HG03558 (cell line): ENCODE results near the gene MAN1B1.

Source experiments
- ATAC-seq: cut with Tn5 transposase; IDR thresholded peaks from one replicate; pipeline ENCODE4 v1.9.1; 2021; ENCODE audit warnings: moderate number of reproducible peaks; ENCODE audit not compliant: unreplicated experiment; ENCODE audit errors: extremely low read depth

MAN1B1 gene

DNA sequence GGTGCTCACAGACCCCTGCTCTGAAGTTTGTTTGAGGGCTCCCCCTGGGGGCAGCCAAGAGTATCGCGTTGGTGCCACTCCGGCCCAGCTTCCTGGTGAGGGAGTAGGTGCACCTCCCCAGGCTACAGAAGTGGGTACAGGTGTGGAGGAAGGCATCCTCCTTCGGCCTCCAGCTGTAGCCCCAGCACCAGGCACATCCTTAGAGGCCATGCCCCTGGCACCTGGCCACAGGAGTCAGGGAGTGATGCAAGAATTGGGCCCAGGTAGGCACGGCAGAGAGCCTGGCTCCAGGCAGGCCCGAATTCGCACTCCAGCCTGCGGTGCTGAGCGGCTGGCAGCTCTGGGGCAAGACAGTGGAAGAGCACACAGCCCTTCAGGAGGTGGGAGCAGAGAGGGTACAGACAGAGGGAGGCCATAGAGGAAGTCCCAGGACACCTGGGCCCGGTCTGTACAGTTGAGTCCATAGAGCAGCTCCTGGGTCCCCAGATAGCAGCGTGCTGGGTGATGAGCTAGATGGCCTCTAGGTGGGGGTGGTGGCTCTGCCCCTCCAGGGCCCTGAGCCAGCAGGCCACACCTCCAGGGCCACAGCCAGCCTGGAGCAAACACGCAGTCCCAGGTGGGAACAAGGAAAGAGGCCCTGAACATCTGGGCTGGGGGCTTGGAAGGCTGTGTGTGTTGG lies 18.8 kb upstream of the MAN1B1 start:
- ATAC-seq: no peak

DNA sequence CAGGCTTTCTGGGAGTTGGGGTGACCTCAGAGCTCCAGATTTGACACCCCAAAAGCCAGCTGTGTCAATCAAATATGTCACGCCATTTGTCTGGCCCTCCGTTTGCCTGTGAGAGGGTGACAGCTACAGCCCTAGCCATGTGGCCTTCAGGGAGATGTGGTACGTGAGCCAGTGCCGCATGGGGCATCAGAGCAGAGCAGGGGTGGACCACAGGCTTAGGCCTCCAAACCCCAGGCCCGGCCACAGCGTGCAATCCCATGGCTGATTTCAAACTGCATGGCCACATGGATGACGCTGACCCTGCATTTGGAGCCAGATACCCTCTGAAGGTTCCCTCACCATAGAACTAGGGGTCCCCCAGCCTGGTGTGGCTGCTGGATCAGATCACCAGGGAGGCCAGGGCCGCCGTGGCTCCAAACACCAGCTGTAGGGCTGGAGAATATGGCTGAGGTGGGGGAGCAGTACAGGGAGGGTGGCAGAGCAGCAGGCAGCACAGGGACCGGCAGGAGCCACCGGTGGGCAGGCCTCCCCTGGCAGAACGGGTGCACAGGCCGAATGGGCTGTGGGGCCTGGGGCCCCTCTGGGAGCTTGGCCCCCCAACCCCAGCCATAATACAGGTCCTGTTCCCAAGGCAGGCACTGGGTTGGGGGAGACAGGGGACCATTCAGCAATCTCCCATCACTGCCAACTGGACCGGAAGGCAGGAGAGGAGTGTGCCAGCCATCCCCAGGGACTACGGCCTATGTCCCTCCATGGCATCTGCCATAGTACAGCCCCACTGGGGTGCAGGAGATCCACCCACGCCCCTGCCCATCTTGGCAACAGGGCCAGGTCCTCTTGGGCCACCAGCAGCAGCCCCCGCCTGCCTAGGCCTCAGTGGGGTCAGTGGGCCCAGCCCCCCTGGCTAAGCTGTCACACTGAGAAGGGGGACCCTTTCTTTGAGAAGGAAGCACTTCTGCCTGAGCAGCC lies 18.0 kb upstream of the MAN1B1 start:
- ATAC-seq: no peak

DNA sequence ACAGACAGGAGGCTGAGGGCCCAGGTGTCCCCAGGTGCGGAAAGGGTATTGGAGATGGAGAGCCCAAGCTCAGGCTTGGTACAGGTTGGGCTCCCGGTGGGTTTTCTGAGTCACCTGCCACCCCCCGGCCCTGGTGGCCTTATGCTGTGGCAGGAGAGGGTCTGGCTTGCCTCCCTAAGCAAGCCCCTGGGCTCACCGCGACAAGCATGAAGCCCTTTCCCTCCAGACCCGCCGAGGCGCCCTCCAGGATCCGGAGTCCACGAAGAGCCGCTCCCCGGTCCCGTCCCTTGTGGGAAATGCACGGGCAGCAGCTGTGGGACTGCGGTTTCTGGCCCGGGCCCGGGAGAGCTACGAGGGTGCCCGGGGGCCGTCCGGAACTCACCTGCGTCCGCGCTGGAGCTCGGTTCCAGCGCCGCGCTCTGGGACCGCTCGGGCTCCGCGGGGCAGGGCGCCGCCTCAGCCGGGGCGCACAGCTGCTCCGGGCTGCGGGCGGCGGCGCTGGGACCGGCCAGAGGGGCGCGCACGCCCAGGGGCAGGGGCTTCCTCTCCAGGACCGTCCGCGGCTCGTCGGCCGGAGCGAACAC lies 17.2 kb upstream of the MAN1B1 start:
- no peak for ATAC-seq

DNA sequence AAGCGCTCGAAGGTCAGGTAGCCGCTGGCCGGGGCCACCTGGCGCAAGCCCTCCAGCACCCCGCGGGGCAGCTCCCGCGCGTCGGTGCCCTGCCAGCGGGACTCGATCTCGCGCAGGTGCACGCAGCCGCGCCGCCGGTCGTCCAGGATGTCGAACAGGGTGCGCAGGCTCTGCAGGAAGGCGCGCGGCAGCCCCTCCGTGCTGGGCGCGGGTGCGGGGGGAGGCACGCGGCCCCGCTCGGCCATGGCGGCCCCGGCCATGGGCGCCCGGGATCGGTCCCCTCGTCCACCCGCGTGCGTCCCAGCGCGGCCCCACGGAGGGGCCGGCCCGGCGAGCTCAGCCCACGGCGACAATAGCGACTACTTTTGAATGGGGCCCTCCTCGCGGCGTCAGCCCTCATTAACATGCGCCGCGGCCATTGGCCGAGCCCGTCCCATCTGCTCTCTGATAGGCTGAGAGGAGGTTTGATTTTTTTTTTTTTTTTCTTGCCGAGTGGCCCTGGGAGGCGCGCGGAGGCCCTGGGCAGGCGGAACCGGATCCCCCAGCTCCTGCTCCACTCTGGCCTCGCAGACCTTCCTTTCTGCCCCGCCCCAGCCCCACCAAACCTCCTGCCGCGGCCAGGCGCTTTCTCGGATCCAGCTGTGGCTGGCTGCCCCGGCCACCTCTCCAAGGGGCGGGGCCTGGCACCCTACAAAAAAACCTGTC lies 16.4 kb upstream of the MAN1B1 start, which contains the start of gene SAPCD2:
TSS of gene SAPCD2 (minus strand) at position 357 of the 705 bp plus-strand sequence. CDS start at position 260, 97 bp downstream.
- ATAC-seq: peak; percentile 39

DNA sequence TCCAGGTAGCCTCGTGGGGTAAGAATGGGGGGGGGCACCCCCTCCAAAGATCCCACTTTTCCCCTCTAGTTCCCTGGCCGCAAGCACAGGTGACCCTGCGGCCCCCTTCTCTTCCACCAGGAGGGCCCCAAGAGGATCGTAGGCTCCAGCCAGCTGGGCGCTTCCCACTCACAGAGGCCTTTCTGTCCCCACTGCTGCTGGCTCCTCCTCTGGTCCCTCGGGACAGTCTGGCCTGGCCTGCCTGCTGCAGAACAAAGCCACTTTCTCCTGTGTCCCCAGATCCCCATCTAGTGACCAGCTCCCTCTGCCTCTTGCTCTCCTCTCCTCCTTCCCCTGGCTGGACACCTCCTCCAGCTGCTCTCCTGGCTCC lies 15.9 kb upstream of the MAN1B1 start:
- ATAC-seq: no peak

DNA sequence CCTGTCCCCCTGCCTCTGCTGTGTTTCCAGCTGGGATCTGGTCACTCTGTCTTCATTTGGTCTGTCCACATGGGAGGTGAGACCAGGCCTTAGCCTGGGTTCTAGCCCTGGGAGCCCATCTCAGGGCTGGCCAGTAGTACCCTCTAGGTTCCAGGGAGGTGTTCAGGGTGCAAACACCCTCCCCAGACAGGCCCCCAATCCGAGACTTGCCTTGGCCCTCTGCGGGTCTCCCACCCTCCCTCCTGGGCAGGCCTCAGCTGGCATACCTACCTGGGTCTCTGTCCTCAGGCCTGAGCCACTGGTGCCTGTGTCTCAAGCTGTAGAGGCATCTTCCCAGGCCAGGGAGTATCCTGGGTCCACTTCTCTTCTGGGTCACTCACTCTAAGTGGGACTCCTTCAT lies 15.5 kb upstream of the MAN1B1 start:
- no peak for ATAC-seq

DNA sequence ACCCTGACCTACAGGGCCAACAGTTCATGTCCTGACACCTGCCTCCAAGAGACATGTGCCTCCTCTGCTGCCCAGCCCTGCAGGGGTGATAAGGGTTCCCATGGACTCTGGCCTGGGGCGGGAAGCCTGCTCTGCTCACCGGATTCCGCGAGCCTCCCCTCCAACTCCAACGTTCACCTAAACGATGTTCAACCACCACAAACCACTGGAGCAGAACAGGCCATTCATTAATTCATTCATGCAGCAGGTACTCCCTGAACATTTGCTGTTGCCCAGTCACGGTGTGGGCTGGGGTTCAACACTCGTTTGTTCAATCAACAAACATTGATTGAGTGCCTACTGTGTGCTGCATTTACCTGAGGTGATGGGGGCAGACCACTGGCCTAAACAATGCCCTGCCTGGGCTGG lies 12.8 kb upstream of the MAN1B1 start:
- ATAC-seq: no peak

DNA sequence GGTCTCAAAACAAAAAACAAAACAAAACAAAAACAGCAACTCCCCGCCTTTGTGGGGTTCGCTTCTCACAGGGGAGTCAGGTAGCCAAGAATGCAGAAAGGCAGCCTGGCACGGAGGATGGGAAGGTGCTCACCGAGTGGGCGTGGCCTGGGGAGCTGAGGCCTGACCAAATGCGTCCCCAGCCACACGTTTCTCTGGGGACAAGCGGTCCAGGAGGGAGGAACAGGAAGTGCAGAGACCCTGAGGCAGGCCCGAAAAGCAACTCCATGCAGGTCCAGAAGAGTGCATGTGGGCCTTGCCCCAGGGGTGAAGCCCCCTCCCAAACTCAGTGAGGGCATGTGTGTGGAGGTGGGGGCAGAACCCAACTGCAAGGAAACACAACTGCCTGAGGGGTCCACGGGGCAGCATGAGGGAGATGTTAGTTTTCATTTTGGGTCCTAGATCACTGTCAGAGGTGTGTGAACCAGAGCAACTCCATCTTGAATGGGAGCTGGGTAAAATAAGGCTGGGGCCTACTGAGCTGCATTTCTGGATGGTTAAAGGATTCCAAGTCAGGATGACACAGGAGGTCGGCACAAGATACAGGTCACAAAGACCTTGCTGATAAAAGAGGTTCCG lies 12.0 kb upstream of the MAN1B1 start:
- ATAC-seq: no peak

DNA sequence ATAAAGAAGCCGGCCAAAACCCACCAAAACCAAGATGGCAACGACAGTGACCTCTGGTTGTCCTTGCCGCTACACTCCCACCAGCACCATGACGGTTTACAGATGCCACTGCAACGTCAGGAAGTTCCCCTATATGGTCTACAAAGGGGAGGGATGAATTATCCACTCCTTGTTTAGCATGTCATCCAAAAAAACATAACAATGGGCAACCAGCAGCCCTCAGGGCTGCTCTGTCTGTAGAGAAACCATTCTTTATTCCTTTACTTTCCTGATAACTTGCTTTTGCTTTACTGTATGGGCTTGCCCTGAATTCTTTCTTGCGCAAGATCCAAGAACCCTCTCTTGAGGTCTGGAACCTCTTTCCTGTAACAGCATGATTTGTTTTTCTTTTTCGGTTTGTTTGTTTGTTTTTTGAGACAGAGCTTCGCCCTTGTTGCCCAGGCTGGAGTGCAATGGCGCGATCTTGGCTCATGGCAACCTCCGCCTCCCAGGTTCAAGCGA lies 11.5 kb upstream of the MAN1B1 start:
- ATAC-seq: no peak

DNA sequence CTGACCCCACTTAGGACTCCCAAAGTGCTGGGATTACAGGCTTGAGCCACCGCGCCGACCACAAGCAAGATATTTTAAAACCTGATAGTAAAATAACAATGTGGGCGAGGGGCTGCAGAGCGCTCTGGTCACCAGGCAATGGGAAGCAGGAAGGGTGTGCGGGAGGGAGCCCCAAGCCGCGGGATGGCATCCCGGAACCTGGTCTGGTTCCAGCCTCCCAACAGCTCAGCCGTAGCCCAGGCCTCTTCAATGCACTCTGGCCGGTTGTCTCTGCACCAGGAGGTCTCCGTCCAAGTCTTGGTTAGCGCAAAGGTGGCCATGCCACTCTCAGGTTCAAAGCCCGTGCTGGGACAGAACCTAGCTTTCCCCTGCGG lies 10.2 kb upstream of the MAN1B1 start:
- no peak for ATAC-seq

DNA sequence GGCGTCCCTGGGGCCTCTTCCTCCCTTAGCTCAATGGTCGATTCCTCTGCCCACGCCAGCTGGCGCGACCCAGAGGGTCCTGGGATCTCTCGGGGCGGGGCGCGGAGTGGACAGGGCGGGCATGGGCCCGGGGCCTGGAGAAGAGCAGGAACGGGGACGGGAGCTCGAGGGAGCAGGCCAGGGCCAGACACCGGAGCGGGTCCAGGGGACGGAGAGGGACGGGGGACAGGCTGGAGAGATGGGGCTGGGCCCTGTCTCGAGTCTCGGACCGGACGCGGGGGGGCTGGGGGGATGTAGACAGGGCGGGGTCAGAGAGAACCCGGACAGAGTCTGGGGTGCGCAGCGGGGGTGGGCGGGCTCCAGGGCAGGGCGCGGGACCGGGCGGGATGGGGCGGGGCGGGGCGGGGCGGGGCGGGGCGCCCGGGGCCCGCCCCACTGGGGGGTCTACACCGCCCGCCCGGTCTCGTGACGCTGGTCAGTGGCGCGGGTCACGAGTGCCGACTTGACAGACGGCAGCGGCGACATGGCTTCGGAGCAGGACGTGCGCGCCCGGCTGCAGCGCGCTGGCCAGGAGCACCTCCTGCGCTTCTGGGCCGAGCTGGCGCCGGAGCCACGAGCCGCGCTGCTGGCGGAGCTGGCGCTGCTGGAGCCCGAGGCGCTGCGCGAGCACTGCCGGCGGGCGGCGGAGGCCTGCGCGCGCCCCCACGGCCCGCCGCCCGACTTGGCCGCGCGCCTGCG lies 9.6 kb upstream of the MAN1B1 start, which contains the start of gene UAP1L1:
TSS of gene UAP1L1 (plus strand) at position 508 of the 738 bp plus-strand sequence. CDS start at position 524, 16 bp downstream.
- ATAC-seq: no peak

DNA sequence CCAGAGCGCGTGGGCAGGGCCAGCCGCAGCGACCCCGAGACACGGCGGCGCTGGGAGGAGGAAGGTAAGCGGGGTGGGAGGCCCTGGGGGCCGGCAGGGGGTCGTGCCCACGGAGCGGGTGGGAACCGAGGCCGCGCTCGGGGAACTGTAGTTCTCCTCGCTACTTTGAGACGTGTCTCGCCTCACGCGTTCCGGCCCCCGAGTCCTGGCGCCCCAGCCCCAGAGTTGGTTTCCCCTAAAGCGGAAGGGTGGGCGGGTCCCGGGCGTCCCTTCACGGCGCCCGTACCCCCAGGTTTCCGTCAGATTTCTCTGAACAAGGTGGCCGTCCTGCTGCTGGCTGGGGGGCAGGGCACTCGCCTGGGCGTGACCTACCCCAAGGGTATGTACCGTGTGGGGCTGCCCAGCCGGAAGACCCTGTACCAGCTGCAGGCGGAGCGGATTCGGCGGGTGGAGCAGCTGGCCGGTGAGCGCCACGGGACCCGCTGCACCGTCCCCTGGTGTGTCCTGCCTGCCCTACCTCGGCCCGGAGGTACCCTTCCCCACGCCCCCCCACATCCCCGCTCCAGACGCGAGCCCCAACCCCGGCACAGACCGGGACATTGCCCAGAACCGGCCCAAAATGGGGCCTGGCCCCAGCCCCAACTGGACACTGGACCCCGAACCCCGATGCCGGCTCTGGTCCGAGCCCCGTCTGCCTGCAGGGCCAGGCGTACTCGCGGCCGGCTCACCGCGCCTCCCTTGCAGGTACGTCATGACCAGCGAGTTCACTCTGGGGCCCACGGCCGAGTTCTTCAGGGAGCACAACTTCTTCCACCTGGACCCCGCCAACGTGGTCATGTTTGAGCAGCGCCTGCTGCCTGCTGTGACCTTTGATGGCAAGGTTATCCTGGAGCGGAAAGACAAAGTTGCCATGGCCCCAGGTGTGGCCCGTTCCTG lies 8.8 kb upstream of the MAN1B1 start:
- no peak for ATAC-seq

DNA sequence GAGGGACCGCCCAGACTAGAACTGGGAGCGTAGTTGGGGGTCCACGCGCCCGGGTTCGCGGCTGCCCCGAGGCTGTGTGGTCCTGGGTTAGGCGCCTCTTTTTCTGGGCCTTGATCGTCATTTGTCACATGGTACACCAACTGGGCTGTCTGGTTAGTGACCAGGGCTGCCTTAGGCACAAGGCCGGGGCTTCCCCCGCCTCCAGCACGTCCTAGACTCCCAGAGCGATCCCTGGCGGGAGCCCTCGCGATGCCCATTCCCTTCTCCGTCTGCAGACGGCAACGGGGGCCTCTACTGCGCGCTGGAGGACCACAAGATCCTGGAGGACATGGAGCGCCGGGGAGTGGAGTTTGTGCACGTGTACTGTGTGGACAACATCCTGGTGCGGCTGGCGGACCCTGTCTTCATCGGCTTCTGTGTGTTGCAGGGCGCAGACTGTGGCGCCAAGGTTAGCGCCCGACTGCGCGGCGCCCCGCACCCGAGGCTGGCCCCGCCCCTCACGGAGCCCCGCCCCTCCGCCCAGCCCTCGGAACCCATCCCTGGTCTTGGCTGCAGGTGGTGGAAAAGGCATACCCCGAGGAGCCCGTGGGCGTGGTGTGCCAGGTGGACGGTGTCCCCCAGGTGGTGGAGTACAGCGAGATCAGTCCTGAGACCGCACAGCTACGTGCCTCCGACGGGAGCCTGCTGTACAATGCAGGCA lies 7.9 kb upstream of the MAN1B1 start:
- no peak for ATAC-seq

DNA sequence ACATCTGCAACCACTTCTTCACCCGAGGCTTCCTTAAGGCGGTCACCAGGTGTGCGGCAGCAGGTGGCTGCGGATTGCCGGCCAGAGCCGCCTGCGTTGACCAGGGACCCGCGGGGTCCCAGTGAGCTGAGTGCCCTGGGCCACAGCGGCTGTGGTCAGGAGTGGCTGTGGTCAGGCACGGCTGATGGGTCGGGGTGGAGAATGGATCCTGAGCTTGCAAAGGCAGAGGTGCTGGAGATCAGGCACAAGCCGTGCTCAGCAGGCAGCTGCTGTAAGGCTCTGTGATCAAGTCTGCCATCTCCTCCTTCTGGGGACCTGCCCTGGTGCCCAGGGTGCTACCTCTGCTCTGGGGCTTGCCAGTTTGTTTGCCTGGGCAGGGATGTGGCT lies 7.4 kb upstream of the MAN1B1 start:
- no peak for ATAC-seq

DNA sequence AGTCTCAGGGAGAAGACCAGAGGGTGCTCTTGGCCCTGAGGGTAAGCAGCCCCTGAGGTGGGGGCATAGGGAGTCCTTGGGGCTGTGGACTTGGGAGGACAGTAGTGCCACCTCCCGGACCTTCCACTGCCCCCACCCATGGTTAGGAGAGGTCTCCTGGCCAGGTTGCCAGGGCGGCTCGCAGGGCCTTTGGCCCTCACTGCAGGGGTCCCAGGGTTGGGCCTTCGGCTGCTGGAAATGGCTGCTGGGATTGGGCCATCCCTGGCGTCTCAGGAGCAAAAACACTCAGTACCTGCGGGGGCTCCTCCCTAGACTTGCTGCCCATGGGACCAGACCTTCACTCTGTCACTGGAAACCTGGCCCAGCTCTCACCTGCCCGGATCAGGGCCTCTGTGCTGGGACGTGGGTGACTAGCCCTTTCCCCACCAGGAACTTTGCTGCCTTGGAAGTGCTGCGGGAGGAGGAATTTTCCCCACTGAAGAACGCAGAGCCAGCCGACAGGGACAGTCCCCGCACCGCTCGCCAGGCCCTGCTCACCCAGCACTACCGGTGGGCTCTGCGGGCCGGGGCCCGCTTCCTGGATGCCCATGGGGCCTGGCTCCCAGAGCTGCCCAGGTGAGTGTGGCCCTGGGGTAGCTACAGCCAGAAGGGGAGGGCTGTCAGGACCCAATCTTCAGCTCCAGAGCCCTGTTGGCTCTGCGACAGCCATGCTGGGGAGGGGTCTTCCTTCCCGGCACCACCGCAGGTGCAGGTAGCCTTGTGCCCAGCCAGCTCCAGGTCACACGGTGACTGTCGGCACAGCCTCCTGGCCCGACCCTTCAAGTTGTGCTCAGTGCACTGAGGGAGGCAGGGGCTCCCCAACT lies 6.3 kb upstream of the MAN1B1 start:
- ATAC-seq: no peak

DNA sequence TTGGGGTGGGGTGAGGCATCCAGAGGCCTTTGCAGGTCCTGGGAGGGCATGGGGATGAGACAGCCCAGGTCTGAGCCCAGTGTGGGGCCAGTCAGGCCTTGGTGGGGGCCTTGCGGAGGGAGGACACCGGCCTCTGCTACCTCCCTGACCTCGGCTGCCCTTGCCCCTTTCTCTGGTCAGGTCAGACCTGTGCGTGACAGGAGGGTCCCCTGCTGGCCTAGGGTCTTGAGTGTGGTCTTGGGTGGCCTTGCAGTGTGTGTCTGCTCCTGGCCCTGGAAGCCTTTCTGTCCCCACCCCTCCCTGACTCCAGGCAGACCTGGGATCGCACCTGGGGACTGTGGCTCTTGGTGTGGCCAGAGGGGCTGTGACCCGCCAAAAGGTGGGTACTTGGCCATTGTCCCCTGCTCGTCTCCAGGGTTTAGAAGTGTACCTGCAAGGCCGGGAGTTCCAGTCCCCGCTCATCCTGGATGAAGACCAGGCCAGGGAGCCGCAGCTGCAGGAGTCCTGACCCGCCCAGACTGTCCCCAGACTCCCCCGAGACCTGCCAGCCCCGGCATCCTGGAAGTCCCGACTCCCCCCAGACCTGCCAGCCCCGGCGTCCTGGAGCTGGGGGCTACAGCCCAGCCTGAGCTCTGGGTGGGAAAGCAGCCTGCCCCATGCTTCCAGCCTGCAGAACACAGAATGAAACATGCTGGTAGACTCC lies 4.4 kb upstream of the MAN1B1 start:
- ATAC-seq: no peak
